Measurements from ENCODE around the gene DNAH14. TPM values are rescaled to one million over a fixed set of nuclear protein-coding genes. Genes with fewer than 3 reads are reported as not detected.

DNAH14 gene
- total and polyA plus RNA-seq, 2 experiments from 2014 or later = 55.3 to 80.2 TPM

DNA sequence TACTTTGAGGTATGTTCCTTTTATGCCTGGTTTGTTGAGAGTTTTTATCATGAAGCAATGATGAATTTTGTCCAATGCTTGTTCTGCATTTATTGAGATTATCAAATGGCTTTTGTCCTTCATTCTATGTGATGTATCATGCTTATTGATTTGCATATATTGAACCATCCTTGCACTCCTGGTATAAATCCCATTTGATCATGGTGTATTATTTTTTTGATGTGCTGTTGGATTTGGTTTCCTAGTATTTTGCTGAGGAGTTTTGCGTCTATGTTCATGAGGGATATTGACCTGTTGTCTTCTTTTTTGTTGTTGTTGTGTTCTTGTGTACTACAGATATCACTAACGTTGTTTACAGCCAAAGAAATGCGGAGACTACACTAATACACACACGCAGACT, 4.1 kb downstream of the DNAH14 start:
- Histone ChIP-seq H3K4me1 (ENCODE audit: insufficient read depth) (peaks cover 4% of the 10 kb centered on the region), H4K20me1 (replicated peaks; ENCODE audit: insufficient read depth) (no peaks in the 10 kb centered on the region), H3F3A (replicated peaks; ENCODE audit: low read depth) (no peaks in the 10 kb centered on the region), H3K27me3 (ENCODE audit: insufficient read depth) (peaks cover 4% of the 10 kb centered on the region; the same call in 1 of the 2 replicates), H3K4me2 (no peak overlapping the region), H2AFZ (no peak overlapping the region), H3K79me2 (replicated peaks; ENCODE audit: insufficient read depth) (peaks cover 57% of the 10 kb centered on the region), H3K36me3 (ENCODE audit: insufficient read depth) (peaks cover 20% of the 10 kb centered on the region; the same call in 1 of the 2 replicates), H3K9me2 (ENCODE audit: insufficient read depth) (no peaks in the 10 kb centered on the region), H3K27ac (ENCODE audit: low read depth) (no peak overlapping the region), H3K4me3 (no peak overlapping the region)
- no peak overlapping the region for H3K4me3 Mint-ChIP-seq
- H3K4me1 Mint-ChIP-seq = no peaks in the 10 kb centered on the region
- H3K27me3 Mint-ChIP-seq (ENCODE audit: insufficient read depth, low read depth, poor library complexity) = peaks cover 8% of the 10 kb centered on the region
- DNase-seq (ENCODE audit: low spot score) (no peak), ATAC-seq (no peak)
- peaks cover 66% of the 10 kb centered on the region for H3K9me3 Mint-ChIP-seq
- TF ChIP-seq, protein P1, sequence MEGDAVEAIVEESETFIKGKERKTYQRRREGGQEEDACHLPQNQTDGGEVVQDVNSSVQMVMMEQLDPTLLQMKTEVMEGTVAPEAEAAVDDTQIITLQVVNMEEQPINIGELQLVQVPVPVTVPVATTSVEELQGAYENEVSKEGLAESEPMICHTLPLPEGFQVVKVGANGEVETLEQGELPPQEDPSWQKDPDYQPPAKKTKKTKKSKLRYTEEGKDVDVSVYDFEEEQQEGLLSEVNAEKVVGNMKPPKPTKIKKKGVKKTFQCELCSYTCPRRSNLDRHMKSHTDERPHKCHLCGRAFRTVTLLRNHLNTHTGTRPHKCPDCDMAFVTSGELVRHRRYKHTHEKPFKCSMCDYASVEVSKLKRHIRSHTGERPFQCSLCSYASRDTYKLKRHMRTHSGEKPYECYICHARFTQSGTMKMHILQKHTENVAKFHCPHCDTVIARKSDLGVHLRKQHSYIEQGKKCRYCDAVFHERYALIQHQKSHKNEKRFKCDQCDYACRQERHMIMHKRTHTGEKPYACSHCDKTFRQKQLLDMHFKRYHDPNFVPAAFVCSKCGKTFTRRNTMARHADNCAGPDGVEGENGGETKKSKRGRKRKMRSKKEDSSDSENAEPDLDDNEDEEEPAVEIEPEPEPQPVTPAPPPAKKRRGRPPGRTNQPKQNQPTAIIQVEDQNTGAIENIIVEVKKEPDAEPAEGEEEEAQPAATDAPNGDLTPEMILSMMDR (conservative IDR thresholded peaks at IDR 0.05; ENCODE audit: low read depth in 2 of 2) = no peak
- TF ChIP-seq ETS1 (IDR thresholded peaks at IDR 0.05) (no peak), EZH2phosphoT487 (IDR thresholded peaks at IDR 0.05; ENCODE audit: unreplicated experiment) (no peak), REST (IDR thresholded peaks at IDR 0.05; ENCODE audit: unreplicated experiment) (no peak), STAT1 (IDR thresholded peaks at IDR 0.05; ENCODE audit: unreplicated experiment) (no peak), ZNF331 (CRISPR knock-in tag; IDR thresholded peaks at IDR 0.05; ENCODE audit: low read depth) (no peak), EZH2 (IDR thresholded peaks at IDR 0.05; ENCODE audit: low read depth, unreplicated experiment) (no peak), ZNF114 (CRISPR knock-in tag; IDR thresholded peaks at IDR 0.05) (no peak), ZNF462 (CRISPR knock-in tag; IDR thresholded peaks at IDR 0.05) (no peak), POLR2AphosphoS5 (IDR thresholded peaks at IDR 0.05; ENCODE audit: low read depth) (no peak), JUNB (IDR thresholded peaks at IDR 0.05; ENCODE audit: unreplicated experiment) (no peak), NANOG (IDR thresholded peaks at IDR 0.05; ENCODE audit: borderline replicate concordance) (no peak), CREB1 (CRISPR knock-in tag; IDR thresholded peaks at IDR 0.05; ENCODE audit: low read depth) (no peak)
- H3K36me3 Mint-ChIP-seq (ENCODE audit: low read depth) = peaks cover 60% of the 10 kb centered on the region
- no peak overlapping the region for H3K27ac Mint-ChIP-seq

Data from GM23338 (cell line).